Measurements from ENCODE around the gene MOCOS.

GRCh38 chr18:36183033-36183432 is 4.3 kb upstream of the MOCOS start:
- TF ChIP-seq EZH2phosphoT487 (IDR thresholded peaks at IDR 0.05; ENCODE audit: borderline replicate concordance, low read depth, low read length) (no peak), CTCF (conservative IDR thresholded peaks at IDR 0.05; ENCODE audit: low read length) (no peak)
